KMS-11 (cell line): ENCODE measurements around the gene CAMK4.
A peak's percentile ranks its signal among the peaks of the same experiment; 100 is the strongest.

ENCODE experiments used
- H2AFZ ChIP-seq: fragments of 200-600 bp; sonication (generic); 2 replicates; pipeline ENCODE4 v1.6.1; 2016; ENCODE audit warnings: antibody characterized with exemption, mixed run types, low read depth
- H3K27ac ChIP-seq: fragments of 200-600 bp; sonication (generic); 2 replicates; pipeline ENCODE4 v1.6.1; 2016; ENCODE audit warnings: mild to moderate bottlenecking, mixed run types
- H3K27me3 ChIP-seq: fragments of 200-600 bp; sonication (generic); 2 replicates; pipeline ENCODE4 v1.6.1; 2017; ENCODE audit warnings: mild to moderate bottlenecking, low read depth, mixed run types, moderate library complexity; ENCODE audit not compliant: insufficient read depth
- H3K36me3 ChIP-seq: fragments of 200-600 bp; sonication (generic); 2 replicates; pipeline ENCODE4 v1.6.1; 2017; ENCODE audit warnings: mild to moderate bottlenecking, mixed run types; ENCODE audit not compliant: insufficient read depth
- H3K4me1 ChIP-seq: fragments of 200-600 bp; sonication (generic); 2 replicates; pipeline ENCODE4 v1.6.1; 2016; ENCODE audit warnings: mild to moderate bottlenecking, low read depth, mixed run types; ENCODE audit not compliant: poor library complexity, severe bottlenecking
- H3K4me2 ChIP-seq: fragments of 200-600 bp; sonication (generic); 2 replicates; pipeline ENCODE4 v1.7.0; 2016; ENCODE audit warnings: mild to moderate bottlenecking, mixed run types
- H3K4me3 ChIP-seq: fragments of 200-600 bp; sonication (generic); IDR thresholded peaks from 2 replicates; pipeline ENCODE4 v1.6.1; 2017; ENCODE audit warnings: low read depth, low read length, mixed read lengths; ENCODE audit not compliant: insufficient read depth
- H3K79me2 ChIP-seq: fragments of 200-600 bp; sonication (generic); 2 replicates; pipeline ENCODE4 v1.6.1; 2016; ENCODE audit warnings: low read depth, mixed run types; ENCODE audit not compliant: insufficient read depth
- H3K9ac ChIP-seq: fragments of 200-600 bp; sonication (generic); 2 replicates; pipeline ENCODE4 v1.6.1; 2016; ENCODE audit warnings: mild to moderate bottlenecking, mixed run types
- H4K20me1 ChIP-seq: fragments of 200-600 bp; sonication (generic); 2 replicates; pipeline ENCODE4 v1.6.1; 2016; ENCODE audit warnings: mild to moderate bottlenecking, mixed run types; ENCODE audit not compliant: insufficient read depth
- CTCF ChIP-seq: fragments of 200-600 bp; sonication (generic); conservative IDR thresholded peaks from 2 replicates; pipeline ENCODE4 v1.6.1; 2017; ENCODE audit warnings: low read depth, mild to moderate bottlenecking, antibody characterized with exemption, low read length, moderate library complexity, mixed read lengths

CAMK4 gene

DNA sequence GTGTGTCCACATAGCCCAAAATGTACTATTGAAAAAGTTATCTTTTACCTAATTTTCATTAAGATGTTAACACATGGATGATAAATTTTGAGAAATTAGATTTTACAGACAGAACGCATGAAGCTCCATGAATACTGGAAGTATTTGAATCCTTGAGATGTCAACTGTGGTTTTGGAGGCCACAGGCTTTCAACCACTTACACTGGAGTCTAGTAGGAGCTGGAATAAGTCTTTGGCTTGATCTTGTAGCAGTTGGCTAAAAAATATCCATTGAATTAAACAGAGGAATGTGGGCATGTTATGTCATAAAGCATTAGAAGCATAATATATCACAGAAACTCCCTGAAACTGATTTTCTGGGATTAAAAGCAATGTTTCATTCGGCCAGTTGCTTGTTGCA lies 52.9 kb downstream of the CAMK4 start:
- no peak for TF ChIP-seq CTCF
- Histone ChIP-seq H3K4me1 (peaks cover 3% of the 10 kb centered on the region), H3K79me2 (no peaks in the 10 kb centered on the region), H3K27me3 (no peaks in the 10 kb centered on the region), H3K4me2 (no peak overlapping the region), H3K9ac (no peak overlapping the region), H4K20me1 (no peaks in the 10 kb centered on the region), H3K36me3 (no peaks in the 10 kb centered on the region), H2AFZ (no peak overlapping the region), H3K4me3 (no peak overlapping the region), H3K27ac (no peak overlapping the region)

GRCh38 chr5:111278858-111279504 lies 54.8 kb downstream of the CAMK4 start:
- Histone ChIP-seq H3K4me3 (no peak overlapping the region), H3K79me2 (no peaks in the 10 kb centered on the region), H3K4me2 (no peak overlapping the region), H3K27ac (no peak overlapping the region), H4K20me1 (no peaks in the 10 kb centered on the region), H3K36me3 (no peaks in the 10 kb centered on the region), H3K27me3 (no peaks in the 10 kb centered on the region), H3K9ac (no peak overlapping the region), H2AFZ (no peak overlapping the region), H3K4me1 (peaks cover 3% of the 10 kb centered on the region)
- peak; percentile 90 for TF ChIP-seq CTCF

DNA sequence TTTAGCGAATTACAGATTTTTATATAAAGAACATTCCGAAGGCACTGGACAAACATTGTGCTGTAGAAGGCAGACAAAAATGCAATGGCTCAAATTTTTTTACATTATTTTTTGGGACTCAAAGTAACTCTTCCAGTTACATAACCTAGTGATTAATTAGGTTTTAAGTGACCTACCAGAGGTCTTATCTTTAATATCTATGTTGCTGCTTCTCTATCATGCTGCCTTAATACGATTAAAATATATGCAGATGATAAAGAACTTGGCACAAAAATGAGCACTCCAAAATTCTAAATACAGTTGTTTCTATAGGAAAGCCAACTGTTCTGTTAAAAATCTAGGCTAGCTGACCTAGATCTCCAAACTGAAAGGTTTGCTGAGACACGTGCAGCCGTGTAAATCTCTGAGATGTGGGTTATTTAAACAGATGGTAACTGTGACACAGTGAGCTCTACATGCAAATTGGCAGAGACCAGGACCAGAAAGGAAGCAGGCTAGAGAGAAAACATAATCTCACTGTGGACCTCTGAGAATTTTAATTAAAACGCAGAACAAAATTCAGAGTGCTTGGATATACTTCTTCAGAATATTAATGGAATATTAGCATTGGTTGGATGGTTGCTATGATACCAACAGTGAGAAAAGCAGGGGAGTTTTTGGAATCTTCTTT lies 56.2 kb downstream of the CAMK4 start:
- H3K4me1 ChIP-seq, result peaks cover 3% of the 10 kb centered on the region
- H3K4me3 ChIP-seq, result no peak overlapping the region
- no peaks in the 10 kb centered on the region for H3K79me2 ChIP-seq
- H3K27ac ChIP-seq, result no peak overlapping the region
- no peak overlapping the region for H3K4me2 ChIP-seq
- no peaks in the 10 kb centered on the region for H4K20me1 ChIP-seq
- no peak for TF ChIP-seq CTCF
- H3K9ac ChIP-seq, result no peak overlapping the region
- no peaks in the 10 kb centered on the region for H3K36me3 ChIP-seq
- no peak overlapping the region for H2AFZ ChIP-seq
- no peaks in the 10 kb centered on the region for H3K27me3 ChIP-seq

DNA sequence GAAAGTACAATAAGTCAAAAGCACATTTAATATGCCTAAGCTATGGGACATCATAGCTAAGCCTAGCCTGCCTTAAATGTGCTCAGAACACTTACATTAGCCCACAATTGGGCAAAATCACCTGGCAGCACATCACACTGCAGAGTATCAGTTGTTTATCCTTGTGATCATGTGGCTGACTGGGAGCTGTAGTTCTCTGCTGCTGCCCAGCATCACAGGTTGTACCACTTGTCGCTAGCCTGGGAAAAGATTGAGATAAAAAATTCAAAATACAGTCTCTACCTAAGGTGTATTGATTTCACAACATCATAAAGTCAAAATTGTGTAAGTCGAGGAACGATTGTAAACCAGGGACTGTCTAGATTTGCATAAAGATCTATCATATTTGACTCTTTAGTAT lies 58.6 kb downstream of the CAMK4 start:
- H3K4me1 ChIP-seq, result peaks cover 3% of the 10 kb centered on the region
- H3K36me3 ChIP-seq, result no peaks in the 10 kb centered on the region
- TF ChIP-seq CTCF, result no peak

More for the DNA sequence above, 58.6 kb downstream of the CAMK4 start:
- Histone ChIP-seq H3K9ac (no peak overlapping the region), H3K4me3 (no peak overlapping the region), H3K4me2 (no peak overlapping the region), H3K27ac (no peak overlapping the region), H2AFZ (no peak overlapping the region), H4K20me1 (no peaks in the 10 kb centered on the region), H3K79me2 (no peaks in the 10 kb centered on the region), H3K27me3 (no peaks in the 10 kb centered on the region)
